Measurements from ENCODE around the gene ATP8B1.
A peak's percentile ranks its signal among the peaks of the same experiment; 100 is the strongest.

ATP8B1 gene

GRCh38 chr18:57819119-57819518, 16.0 kb upstream of the ATP8B1 start:
- DNase-seq (ENCODE audit: low read depth): no peak

DNA sequence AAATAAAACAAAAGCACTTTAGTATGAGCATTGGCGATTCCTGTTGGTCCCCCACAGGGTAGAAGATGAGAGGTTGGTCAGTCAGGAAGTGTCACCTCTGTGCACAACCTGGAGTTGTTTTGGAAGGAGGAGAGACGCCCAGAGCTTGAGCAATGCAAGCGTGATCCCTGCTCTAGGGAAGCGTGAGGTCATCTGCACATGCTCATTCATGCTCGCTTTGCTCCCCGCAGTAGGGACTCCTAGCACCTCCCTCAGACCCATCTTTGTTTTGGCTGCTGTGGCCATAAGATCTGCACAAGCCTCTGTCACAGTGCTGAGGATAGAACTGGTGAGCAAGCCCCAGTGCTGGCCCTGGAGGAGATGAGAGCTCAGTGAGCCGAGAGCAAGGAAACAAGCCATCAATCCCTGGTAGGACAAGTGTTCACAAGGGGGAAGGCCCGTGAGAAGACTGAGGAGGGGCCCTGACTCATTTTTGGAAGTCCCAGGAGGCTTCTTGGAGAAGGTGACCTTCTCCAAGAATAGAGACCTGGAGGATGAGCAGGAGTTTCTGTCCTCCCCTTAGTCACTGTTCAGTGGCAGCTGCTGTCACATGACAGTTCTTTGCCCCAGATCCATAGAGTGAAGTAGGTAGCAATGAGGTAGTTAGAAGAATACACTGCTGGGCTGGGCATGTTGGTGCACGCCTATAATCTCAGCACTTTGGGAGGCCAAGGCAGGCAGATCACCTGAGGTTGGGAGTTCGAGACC, 13.3 kb upstream of the ATP8B1 start:
- DNase-seq (ENCODE audit: low read depth): no peak

GRCh38 chr18:57814555-57814954, 11.4 kb upstream of the ATP8B1 start:
- DNase-seq (ENCODE audit: low read depth): no peak

- DNase-seq (ENCODE audit: low read depth): peak; percentile 73
Measured at GRCh38 chr18:57813245-57813644, 10.1 kb upstream of the ATP8B1 start.

- DNase-seq (ENCODE audit: low read depth): no peak
Measured at GRCh38 chr18:57812126-57812477, 9.0 kb upstream of the ATP8B1 start.

DNA sequence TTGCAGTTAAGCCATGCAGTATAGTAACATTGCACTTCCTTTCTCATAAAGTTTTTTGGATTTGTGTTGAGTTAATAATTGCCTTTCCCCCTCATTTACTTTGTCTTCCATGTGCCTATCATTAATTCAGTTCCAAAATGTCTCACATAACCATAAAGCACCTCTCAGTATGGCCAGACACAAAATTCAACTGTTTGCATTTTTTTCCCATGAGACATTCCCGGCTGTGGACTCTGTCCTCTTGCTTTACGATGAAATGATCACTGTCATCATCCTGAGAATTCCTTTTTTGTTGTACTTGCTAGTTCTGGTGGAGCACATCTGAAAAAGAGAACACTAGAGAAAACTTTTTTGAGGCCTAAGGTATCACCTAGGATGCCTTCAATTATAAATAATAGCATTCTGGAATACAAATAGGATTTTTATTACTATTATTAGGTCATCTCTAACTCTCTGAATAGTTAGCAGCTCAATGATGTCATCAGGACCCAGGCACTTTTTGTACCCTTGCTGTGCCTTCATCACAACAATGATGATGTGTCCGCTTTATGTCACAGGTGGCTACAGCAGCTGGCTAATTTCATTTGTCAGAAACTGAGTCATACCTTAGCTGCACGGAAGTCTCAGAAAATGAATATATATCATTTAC, 8.5 kb upstream of the ATP8B1 start:
- no peak for DNase-seq (ENCODE audit: low read depth)

DNA sequence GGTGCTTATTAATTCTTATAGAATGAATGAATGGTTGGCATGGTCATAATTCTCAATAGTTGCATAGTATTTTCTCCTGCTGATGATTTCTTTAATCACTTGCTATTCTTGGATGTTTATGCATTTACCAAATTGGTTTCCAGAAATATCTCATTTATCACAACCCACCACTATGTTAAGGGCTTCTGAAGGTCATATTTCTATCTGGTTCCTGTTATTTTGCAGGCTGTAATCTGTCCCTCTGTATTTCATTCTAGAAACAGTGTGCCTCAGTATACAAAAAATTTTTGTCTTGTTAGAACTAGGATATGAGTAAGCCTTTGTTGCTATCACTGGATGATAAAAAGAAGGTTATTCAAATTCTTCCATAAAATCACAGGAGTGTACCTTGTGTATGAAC, 6.1 kb upstream of the ATP8B1 start:
- no peak for DNase-seq (ENCODE audit: low read depth)

- DNase-seq (ENCODE audit: low read depth): no peak
Measured at GRCh38 chr18:57807336-57808117, 4.4 kb upstream of the ATP8B1 start.

DNA sequence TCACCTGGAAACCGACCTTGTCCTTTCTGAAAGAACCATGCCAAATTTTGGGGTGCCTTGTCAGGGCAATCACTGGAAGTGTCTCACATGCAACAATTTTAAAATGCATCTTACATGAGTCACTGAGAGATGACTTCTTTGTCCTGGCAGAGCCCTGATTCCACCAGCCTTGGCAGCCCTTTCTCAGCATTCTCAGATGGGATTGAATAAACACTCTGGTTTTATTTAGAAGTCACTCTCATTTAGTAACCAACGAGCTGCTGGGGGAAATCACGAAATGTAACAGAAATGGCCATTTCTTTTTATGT, 3.8 kb upstream of the ATP8B1 start:
- DNase-seq (ENCODE audit: low read depth): no peak

- DNase-seq (ENCODE audit: low read depth): no peak
Measured at GRCh38 chr18:57806201-57806977, 3.3 kb upstream of the ATP8B1 start.

DNA sequence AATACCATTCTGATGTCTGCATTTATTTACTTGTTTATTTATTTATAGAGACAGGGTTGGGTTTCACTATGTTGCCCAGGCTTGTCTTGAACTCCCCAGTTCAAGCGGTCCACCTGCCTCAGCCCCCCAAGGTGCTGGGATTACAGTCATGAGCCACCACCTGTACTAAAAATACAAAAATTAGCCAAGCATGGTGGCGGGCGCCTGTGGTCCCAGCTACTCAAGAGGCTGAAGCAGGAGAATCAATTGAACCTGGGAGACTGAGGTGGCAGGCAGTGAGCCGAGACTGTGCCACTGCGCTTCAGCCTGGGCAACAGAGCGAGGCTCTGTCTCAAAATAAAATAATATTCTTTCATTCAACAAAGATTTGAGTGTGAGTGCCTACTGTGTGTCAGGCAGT, 2.0 kb upstream of the ATP8B1 start:
- no peak for DNase-seq (ENCODE audit: low read depth)

GRCh38 chr18:57804557-57804956, 1.4 kb upstream of the ATP8B1 start:
- DNase-seq (ENCODE audit: low read depth): no peak

GRCh38 chr18:57802213-57803102, 657 bp downstream of the ATP8B1 start:
- DNase-seq (ENCODE audit: low read depth): no peak

DNA sequence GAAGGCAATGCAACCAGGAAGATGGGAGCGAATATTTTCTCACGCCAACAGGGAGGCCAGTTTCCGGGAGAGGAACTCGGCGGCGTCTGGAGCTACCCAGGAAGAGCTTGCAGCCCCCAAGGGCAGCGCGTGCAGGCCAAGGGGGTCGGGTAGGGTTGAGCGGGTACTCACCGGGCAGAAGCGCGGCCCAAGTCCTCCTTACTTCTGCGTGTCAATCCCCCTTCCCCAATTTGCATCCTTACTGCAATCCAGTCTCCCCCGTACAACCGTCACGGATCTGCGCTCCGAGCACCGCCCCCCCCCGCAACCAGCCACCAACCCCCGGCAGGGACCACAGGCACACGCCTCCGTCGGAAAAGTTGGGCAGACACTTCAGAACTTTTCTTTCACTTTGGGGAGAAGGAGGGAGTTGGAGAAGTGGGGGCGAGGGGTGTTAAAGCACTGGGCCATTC, 1.3 kb downstream of the ATP8B1 start:
- no peak for DNase-seq (ENCODE audit: low read depth)

- no peak for DNase-seq (ENCODE audit: low read depth)
Measured at GRCh38 chr18:57801325-57801724, 1.8 kb downstream of the ATP8B1 start.

GRCh38 chr18:57798713-57799373, 4.3 kb downstream of the ATP8B1 start:
- DNase-seq (ENCODE audit: low read depth): no peak

GRCh38 chr18:57797209-57797651, 5.9 kb downstream of the ATP8B1 start:
- DNase-seq (ENCODE audit: low read depth): no peak

- no peak for DNase-seq (ENCODE audit: low read depth)
Measured at GRCh38 chr18:57794951-57795728, 8.0 kb downstream of the ATP8B1 start.

DNA sequence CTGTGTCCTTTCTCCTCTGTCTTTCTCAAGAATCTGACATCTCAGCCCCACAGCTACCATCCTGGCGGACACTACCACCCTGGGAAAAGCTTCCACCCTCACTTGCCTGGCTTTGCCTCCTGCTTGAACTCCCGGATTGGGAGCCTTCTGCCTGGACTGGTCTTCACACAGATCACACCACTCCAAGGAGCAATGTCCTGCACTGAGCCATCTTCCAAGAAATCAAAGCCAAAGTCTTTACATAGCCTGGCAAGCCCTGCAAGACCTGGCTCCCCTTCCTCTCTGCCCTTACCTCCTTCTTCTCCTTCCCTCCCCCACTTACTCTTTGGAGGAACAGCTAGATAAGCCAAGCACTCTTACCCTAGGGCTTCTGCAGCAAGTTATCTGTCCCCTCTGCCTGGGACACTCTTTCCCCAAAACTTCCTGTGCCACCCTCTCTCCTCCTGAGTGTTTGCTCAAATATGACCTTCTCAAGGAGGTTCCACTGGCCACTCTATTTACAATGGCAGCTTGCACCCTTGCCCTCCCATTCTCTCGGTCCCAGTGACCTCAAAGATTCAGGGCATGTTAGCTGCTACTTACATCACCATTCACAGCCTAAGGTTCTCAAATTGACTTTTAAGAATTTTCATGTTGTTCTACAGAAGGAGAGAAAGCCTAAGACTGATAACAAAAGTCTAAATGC, 9.7 kb downstream of the ATP8B1 start:
- DNase-seq (ENCODE audit: low read depth): no peak
